Non-pigmented ciliary epithelial cell (primary cell): ENCODE data around the gene MET.
"Not testable (repeated sequence)": the region's sequence is repeated elsewhere in the genome, so short reads cannot be mapped to it uniquely, and the experiment has no call there.

ENCODE experiments used
- DNase-seq: peaks from one replicate; pipeline ENCODE4 v3.0.0-alpha.2; 2010; ENCODE audit warnings: low read depth

The MET gene

GRCh38 chr7:116810267-116811116 is 138.5 kb downstream of the MET start:
- DNase-seq: no peak

- no peak for DNase-seq
Measured at GRCh38 chr7:116811768-116812167, 139.8 kb downstream of the MET start.

GRCh38 chr7:116812860-116813259 is 140.9 kb downstream of the MET start:
- no peak for DNase-seq

DNA sequence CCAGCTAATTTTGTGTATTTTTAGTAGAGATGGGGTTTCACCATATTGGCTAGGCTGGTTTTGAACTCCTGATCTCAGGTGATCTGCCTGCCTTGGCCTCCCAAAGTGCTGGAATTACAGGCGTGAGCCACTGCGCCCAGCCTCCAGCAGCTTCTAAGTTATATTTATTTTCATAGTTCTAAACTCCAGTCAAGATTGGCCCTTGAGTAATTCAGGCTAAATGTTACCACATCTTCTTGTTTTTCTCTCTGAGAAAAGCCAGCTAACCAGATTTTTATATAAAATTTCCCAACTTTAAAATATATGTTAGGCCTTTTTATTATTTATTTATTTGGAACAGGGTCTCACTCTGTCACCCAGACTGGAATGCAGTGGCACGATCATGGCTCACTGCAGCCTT is 141.4 kb downstream of the MET start:
- DNase-seq: not testable (repeated sequence)

- DNase-seq: no peak
Measured at GRCh38 chr7:116815041-116815440, 143.0 kb downstream of the MET start.

DNA sequence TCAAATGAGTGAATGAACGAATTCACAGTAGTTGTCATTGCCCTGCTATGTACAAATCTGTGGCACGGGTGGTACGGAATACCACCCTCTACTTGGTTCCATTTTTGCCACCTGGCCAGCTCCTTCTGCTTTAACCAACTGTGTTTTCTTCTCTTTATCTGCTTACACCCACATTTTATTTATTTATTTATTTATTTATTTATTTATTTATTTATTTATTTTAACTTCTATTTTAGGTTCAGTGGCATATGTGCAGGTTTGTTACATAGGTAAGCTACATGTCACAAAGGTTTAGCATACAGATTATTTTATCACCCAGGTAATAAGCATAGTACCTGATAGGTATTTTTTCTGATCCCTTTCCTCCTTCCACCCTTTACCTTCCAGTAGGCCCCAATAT is 148.2 kb downstream of the MET start:
- DNase-seq: no peak

DNA sequence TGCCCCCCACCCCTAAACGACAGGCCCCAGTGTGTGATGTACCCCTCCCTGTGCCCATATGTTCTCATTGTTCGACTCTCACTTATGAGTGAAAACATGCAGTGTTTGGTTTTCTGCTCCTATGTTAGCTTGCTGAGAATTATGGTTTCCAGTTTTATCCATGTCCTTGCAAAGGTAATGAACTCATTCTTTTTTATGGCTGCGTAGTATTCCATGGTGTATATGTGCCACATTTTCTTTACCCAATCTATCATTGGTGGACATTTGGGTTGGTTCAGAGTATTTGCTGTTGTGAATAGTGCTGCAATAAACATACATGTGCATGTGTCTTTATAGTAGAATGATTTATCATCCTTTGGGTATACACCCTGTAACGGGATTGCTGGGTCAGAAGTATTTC is 149.7 kb downstream of the MET start:
- not testable (repeated sequence) for DNase-seq

DNA sequence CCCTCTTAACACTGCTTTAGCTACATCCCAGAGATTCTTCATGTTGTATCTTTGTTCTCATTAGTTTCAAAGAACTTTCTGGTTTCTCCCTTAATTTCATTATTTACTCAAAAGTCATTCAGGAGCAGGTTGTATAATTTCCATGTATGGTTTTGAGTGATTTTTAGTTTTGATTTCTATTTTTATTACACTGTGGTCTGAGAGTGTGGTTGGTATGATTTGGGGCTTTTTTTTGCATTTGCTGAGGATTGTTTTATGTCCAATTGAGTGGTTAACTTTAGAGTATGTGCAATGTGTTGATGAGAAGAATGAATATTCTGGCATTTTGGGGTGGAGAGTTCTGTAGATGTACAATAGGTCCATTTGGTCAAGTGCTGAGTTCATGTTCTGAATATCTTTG is 152.5 kb downstream of the MET start:
- no peak for DNase-seq

DNA sequence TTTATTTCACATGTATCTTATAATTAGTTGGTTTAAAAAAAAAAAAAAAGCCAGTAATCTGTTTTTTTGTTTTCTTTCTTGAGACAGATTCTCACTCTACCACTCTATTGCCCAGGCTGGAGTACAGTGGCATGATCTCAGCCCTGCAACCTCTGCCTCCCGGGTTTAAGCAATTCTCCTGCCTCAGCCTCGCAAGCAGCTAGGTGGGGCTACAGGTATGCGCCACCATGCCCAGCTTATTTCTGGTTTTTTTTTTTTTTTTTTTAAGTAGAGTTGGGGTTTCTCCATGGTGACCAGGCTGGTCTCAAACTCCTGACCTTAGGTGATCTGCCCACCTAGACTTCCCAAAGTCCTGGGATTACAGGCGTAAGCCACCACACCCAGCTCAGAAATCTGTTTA is 156.3 kb downstream of the MET start:
- DNase-seq: no peak

DNA sequence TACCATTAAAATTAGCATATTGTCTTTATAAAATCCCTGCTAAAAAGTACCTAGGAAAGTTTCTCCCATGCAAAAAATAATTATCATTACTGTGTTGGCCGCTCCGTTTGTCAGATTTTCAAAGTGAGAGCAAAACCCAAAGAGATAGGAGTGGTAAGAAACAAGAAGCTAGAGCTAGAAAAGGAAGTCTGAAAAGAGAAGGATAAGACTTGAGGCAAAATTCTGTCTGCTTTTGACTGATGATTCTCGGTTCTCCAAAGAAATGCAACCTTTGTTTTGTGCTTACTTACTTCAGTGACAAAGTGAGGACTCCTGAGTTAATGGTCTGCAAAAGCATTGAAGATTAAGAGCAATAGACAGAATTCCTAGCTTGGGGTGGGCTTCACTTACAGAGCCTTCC is 157.0 kb downstream of the MET start:
- DNase-seq: no peak

DNA sequence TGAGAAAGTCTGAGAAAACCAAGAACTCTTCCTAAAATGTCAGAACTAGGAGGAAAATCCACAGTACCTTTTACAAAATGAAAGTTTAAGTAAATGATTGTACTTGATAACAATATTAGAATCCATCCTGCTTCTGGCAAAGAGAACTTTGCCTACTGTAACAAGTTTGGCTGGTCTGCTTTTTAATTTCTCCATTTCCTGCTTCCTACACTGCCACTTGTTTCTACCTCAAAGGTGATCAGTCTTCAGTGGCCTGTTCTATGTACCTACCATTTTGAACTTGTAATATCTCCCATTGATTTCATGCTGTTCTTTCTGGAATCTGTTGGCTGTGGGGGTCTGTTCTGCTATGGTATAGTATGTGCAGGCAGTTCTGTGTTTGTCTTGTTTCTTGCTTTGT is 157.5 kb downstream of the MET start:
- DNase-seq: no peak

- no peak for DNase-seq
Measured at GRCh38 chr7:116832692-116833091, 160.7 kb downstream of the MET start.

GRCh38 chr7:116834815-116835504 is 163.0 kb downstream of the MET start:
- no peak for DNase-seq

DNA sequence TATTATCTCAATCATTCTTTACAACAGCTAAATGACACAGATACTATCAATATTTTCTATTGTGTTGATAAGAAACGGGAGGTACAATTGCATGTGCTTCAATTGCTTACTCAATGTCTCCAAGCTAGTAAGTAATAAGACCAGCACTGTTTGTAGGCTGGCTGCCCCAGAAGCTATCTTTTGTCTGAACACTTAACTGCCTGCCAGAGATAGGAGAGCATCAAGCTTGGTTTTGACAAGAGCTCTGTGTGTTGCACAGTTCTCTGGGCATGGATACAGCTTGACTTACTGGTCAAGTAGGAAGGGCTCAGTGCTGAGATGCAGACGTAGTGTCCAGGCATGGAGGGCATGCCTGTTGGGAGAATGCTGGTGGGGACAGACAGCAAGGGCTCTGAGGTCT is 164.1 kb downstream of the MET start:
- no peak for DNase-seq

- no peak for DNase-seq
Measured at GRCh38 chr7:116836911-116837310, 164.9 kb downstream of the MET start.

- no peak for DNase-seq
Measured at GRCh38 chr7:116837586-116837985, 165.6 kb downstream of the MET start.

- DNase-seq: no peak
Measured at GRCh38 chr7:116840256-116840655, 168.3 kb downstream of the MET start.

DNA sequence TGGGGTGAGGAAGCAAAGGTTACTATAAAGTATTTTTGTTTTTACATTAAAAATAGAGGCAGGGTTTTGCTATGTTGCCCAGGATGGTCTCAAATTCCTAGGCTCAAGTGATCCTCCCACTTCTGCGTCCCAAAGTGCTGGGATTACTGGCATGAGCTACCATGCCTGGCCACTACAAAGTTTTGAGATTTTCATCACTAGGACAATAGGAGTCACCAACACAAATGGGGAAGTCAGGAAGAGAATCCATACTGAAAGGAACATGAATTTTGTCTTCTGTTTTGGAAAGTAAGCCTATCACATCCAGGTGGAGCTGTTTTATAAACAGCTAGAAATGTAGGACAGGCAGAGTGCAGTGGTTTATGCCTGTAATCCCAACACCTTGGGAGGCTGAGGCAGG is 170.4 kb downstream of the MET start:
- DNase-seq: no peak

DNA sequence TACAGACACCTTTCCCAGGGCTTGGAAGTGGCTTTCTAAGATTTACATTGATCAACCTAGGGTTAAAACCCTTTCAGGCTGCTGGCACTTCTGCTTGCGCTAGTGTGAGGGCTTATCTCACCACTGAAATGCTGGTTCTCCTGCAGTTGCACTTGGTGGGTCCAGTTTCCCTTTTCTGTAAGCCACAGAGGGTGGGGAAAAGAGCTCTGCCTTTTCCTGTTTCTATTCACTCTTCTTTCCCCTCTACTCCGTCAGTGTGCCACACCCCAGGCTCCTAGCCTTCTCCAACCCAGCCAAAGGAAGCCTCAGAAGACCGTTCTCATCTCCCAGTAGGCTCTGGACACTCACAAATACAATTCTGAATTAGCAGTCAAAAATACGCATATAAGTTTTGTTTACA is 171.4 kb downstream of the MET start:
- no peak for DNase-seq
